Measurements from ENCODE around the gene TRAPPC14. TPM values are rescaled to one million over a fixed set of nuclear protein-coding genes. Genes with fewer than 3 reads are reported as not detected.

TRAPPC14 gene
- total and polyA plus RNA-seq, 2 of the 13 experiments (the other 11 are each of a cell fraction or from before 2014, with no cell fraction given): 4.7 to 9.6 TPM

DNA sequence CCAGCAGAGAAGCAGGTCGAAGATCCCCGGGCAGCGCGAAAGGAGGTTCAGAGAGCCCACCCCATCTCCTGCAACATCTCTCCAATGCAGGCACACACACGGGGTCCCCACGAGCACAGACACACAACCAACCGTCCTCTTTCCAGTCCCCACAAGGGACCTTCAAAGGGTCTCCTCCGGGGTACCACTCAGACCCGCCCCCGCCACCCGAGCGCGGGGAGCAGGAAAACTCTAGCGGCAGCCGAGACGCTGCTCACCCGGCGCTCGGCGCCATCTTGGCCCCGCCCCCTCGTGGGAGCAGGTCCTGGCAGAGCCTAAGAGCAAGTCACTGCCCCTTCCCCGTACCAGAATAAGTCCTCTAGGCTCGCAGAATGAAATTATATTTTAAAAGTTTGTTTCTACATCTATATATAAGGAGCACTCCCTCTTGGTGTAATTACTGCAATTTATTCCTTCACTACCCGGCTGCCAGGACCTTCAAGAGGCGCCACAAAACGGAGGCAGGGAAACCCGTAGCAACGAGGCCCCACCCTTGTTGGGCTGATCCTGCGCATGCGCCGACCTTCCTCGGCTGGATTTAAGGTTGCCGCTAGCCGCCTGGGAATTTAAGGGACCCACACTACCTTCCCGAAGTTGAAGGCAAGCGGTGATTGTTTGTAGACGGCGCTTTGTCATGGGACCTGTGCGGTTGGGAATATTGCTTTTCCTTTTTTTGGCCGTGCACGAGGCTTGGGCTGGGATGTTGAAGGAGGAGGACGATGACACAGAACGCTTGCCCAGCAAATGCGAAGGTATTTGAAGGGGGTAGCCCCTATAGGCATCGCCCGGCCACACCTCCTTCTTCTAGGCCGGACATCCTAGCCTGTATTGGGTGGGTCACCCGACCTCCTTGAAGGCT lies 39.2 kb downstream of the TRAPPC14 start, which contains the start of the genes CNPY4 and TAF6 (continued):
- TF ChIP-seq PAX8 (CRISPR knock-in tag; IDR thresholded peaks at IDR 0.05; ENCODE audit: borderline replicate concordance) (no peak), ZBTB20 (CRISPR knock-in tag; IDR thresholded peaks at IDR 0.05; ENCODE audit: borderline replicate concordance, low read depth) (0 out of 2 replicates have a peak, but pooled peaks have one; percentile 26), MAF1 (CRISPR knock-in tag; IDR thresholded peaks at IDR 0.05; ENCODE audit: borderline replicate concordance) (0 out of 2 replicates have a peak, but pooled peaks have one; percentile 53), ZNF570 (CRISPR knock-in tag; IDR thresholded peaks at IDR 0.05; ENCODE audit: borderline replicate concordance) (0 out of 2 replicates have a peak, but pooled peaks have one; percentile 43), RAD51 (IDR thresholded peaks at IDR 0.05; ENCODE audit: borderline replicate concordance) (no peak), SOX5 (CRISPR knock-in tag; IDR thresholded peaks at IDR 0.05; ENCODE audit: borderline replicate concordance) (no peak; the same call in 1 of the 2 replicates), ATF1 (CRISPR knock-in tag; IDR thresholded peaks at IDR 0.05) (peak; percentile 67), DNMT1 (CRISPR knock-in tag; IDR thresholded peaks at IDR 0.05) (no peak), ZC3H4 (CRISPR knock-in tag; IDR thresholded peaks at IDR 0.05; ENCODE audit: borderline replicate concordance) (no peak), ZNF83 (CRISPR knock-in tag; IDR thresholded peaks at IDR 0.05; ENCODE audit: borderline replicate concordance) (no peak), HCFC1 (IDR thresholded peaks at IDR 0.05; ENCODE audit: low read depth, low read length) (no peak; the same call in 1 of the 2 replicates), ZNF891 (CRISPR knock-in tag; IDR thresholded peaks at IDR 0.05) (no peak; the same call in 1 of the 2 replicates), TBX2 (CRISPR knock-in tag; IDR thresholded peaks at IDR 0.05; ENCODE audit: borderline replicate concordance) (peak; percentile 60), ZNF589 (CRISPR knock-in tag; conservative IDR thresholded peaks at IDR 0.05) (no peak), ZNF773 (CRISPR knock-in tag; IDR thresholded peaks at IDR 0.05; ENCODE audit: borderline replicate concordance) (peak; percentile 63; the same call in 1 of the 2 replicates)
- TF ChIP-seq, protein P1, sequence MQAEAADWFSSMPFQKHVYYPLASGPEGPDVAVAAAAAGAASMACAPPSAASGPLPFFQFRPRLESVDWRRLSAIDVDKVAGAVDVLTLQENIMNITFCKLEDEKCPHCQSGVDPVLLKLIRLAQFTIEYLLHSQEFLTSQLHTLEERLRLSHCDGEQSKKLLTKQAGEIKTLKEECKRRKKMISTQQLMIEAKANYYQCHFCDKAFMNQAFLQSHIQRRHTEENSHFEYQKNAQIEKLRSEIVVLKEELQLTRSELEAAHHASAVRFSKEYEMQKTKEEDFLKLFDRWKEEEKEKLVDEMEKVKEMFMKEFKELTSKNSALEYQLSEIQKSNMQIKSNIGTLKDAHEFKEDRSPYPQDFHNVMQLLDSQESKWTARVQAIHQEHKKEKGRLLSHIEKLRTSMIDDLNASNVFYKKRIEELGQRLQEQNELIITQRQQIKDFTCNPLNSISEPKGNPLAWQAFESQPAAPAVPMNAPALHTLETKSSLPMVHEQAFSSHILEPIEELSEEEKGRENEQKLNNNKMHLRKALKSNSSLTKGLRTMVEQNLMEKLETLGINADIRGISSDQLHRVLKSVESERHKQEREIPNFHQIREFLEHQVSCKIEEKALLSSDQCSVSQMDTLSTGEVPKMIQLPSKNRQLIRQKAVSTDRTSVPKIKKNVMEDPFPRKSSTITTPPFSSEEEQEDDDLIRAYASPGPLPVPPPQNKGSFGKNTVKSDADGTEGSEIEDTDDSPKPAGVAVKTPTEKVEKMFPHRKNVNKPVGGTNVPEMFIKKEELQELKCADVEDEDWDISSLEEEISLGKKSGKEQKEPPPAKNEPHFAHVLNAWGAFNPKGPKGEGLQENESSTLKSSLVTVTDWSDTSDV (CRISPR knock-in tag; IDR thresholded peaks at IDR 0.05): peak; percentile 58; the same call in 1 of the 2 replicates
- TF ChIP-seq, protein P2, sequence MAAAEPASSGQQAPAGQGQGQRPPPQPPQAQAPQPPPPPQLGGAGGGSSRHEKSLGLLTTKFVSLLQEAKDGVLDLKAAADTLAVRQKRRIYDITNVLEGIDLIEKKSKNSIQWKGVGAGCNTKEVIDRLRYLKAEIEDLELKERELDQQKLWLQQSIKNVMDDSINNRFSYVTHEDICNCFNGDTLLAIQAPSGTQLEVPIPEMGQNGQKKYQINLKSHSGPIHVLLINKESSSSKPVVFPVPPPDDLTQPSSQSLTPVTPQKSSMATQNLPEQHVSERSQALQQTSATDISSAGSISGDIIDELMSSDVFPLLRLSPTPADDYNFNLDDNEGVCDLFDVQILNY (CRISPR knock-in tag; conservative IDR thresholded peaks at IDR 0.05): no peak
- TF ChIP-seq, protein P3, sequence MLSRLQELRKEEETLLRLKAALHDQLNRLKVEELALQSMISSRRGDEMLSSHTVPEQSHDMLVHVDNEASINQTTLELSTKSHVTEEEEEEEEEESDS (CRISPR knock-in tag; IDR thresholded peaks at IDR 0.05; ENCODE audit: borderline replicate concordance): no peak
- TF ChIP-seq, protein P4, sequence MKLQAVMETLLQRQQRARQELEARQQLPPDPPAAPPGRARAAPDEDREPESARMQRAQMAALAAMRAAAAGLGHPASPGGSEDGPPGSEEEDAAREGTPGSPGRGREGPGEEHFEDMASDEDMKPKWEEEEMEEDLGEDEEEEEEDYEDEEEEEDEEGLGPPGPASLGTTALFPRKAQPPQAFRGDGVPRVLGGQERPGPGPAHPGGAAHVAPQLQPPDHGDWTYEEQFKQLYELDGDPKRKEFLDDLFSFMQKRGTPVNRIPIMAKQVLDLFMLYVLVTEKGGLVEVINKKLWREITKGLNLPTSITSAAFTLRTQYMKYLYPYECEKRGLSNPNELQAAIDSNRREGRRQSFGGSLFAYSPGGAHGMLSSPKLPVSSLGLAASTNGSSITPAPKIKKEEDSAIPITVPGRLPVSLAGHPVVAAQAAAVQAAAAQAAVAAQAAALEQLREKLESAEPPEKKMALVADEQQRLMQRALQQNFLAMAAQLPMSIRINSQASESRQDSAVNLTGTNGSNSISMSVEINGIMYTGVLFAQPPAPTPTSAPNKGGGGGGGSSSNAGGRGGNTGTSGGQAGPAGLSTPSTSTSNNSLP (IDR thresholded peaks at IDR 0.05; ENCODE audit: low read depth, low read length): no peak
- TF ChIP-seq, protein P5, sequence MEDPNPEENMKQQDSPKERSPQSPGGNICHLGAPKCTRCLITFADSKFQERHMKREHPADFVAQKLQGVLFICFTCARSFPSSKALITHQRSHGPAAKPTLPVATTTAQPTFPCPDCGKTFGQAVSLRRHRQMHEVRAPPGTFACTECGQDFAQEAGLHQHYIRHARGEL (CRISPR knock-in tag; IDR thresholded peaks at IDR 0.05): no peak

Data from HepG2 (cell line).